IPS-11a (cell line): ENCODE measurements around the gene FARP1.
"Not testable (repeated sequence)": the region's sequence is repeated elsewhere in the genome, so short reads cannot be mapped to it uniquely, and the experiment has no call there.

Source experiments
- H3K4me3 ChIP-seq: one replicate; pipeline ENCODE4 v1.5.1; 2013; ENCODE audit warnings: low read depth, low read length, control low read depth

The FARP1 gene

GRCh38 chr13:98222081-98222554, 79.2 kb downstream of the FARP1 start:
- no peak overlapping the region for H3K4me3 ChIP-seq

GRCh38 chr13:98222816-98223215, 79.9 kb downstream of the FARP1 start:
- no peak overlapping the region for H3K4me3 ChIP-seq

- no peak overlapping the region for H3K4me3 ChIP-seq
Observed at GRCh38 chr13:98223741-98224140, 80.8 kb downstream of the FARP1 start.

DNA sequence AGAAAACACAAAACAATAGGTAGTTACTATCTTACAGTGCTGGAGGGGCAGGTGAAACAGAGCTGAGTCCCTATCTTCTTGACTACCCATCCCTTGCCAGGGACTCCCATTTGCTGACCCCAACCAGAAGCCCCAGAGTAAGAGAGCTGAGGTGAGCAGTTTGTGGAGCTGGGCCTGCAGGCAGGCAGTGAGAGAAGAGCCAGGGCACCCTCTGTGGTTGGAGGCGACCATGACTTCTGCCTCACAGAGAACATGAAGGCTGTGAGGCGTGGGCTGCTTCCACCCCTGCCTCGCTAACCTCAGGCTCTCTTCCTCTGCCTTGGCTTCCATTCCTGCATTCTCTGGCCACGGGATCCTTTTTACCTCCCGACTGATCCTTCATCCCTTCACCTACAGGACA, 81.7 kb downstream of the FARP1 start:
- H3K4me3 ChIP-seq: no peak overlapping the region

DNA sequence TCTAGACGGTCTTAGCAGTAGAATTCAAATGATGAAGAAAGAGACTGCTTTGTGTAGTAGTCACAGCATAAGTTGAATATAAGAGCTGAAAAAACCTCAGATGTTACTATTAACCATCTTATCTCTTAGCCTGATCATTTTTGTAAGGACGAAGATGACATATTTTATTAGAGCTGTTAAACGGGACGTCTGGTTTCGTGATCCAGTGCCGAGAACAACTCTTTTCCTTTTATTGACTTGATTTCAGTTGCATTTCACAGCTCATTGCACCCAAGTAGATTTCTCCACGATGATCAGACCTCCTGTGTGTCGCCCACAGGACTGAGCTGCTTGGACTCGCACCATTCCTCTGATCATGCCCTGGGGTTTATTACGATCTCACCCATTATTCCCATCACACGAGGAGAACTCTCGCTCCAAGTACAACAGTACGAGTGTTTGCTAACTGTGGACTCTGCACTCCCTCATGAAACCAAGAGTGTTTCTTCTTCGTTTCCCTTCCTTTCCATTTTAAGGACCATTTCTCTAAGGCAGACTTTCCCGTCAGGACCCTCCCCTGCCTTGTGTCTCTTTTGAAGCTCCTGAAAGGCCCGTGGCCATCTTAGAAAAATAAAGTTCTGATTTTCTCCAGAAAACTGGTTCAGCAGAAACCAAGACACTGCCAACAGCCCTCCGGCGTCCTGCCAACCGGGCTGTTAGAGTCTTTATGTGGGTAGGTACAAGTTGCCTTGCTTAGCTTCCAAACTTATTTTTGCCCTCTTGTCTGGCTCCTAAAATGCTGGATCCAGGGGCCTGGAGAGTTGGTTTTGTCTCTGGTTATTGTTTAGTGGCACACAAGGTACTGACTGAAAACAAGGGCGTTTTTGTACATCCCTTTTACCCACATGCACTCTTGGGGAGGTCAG, 82.4 kb downstream of the FARP1 start:
- no peak overlapping the region for H3K4me3 ChIP-seq

DNA sequence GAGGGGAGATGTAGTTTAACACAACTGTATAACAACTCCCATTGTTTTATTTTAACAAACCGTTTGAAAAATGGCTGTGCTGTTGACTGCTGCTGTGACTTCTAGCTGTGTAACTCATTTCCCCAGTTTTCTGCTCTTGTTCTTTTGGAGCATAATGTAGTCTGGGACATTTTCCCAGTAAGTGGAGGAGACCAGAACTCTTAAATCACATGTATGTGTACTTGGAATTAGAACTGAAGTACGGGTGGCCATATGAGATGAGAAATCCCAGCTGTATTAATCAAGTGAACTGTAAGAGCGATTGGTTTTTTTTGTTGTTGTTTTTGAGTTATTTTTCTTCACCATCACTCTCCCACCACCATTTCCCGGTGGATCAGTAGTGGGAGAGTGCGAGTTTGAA, 83.6 kb downstream of the FARP1 start:
- no peak overlapping the region for H3K4me3 ChIP-seq

DNA sequence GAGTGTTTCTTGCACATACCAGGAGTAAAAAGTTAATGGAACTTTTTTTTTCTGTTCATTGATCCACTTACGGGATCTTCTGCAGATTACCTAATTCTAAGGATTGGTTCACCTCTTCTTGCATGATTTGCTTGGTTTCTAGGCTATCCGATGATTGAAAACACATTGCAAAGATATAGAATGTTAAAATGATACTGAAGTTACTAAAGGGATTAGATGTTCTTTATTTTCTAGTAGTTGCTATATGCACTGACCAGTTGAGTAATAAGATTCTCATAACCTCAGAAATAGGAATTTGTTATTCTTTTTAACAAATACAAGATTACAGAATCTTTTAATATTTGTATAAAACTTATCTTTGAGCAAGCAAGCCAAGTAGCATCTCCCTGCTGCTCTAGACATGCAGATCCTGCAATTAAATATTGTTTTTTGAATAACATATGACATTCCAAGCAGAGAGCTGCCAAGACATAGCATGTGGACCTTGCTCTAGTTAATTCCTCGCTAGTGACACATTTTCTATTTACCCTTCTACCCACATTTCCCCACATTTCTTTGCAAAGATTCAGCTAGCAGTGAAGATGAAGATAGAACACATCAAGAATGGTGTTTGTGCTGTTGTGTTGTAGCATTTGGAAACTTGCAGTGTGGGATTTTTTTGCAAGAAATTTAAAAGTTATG, 85.9 kb downstream of the FARP1 start:
- no peak overlapping the region for H3K4me3 ChIP-seq

- not testable (repeated sequence) for H3K4me3 ChIP-seq
Observed at GRCh38 chr13:98230762-98231161, 87.9 kb downstream of the FARP1 start.

DNA sequence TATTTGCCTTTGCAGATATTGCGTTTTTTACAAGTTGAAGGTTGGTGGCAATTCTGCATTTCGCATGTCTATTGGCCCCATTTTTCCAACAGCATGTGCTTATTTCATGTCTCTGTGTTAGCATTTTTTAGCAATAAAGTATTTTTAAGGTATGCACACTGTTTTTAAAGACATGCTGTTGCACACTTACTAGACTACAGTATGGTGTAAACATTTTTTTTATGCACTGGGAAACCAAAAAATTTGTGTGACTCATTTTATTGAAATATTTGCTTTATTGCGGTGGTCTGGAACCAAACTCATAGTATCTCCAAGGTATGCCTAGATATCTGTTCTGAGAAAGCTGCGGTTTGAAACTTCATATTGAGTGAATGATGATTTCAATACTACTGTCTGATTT, 89.6 kb downstream of the FARP1 start:
- H3K4me3 ChIP-seq: no peak overlapping the region

DNA sequence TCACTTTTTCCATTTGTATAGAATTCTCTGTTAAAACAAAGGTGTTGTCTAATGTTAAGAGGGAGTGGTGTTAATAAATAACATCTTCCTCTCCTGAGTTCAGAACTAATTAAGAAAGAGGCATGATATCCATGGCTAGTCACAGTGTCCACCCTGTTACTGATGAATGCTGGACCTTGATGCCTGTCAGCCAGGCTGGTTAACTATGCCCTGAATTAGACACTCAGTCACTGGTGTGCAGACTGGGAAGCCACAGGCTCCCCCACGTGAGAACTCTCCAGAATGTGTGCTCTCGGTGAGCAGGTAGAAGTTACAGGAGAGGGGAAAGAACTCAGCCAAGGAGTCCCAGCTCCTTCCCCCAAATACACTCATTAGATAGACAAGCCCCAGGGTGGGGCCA, 90.2 kb downstream of the FARP1 start:
- H3K4me3 ChIP-seq: no peak overlapping the region

GRCh38 chr13:98234348-98234747, 91.5 kb downstream of the FARP1 start:
- H3K4me3 ChIP-seq: no peak overlapping the region

GRCh38 chr13:98236197-98236596, 93.3 kb downstream of the FARP1 start:
- no peak overlapping the region for H3K4me3 ChIP-seq

- no peak overlapping the region for H3K4me3 ChIP-seq
Observed at GRCh38 chr13:98237331-98237730, 94.4 kb downstream of the FARP1 start.

GRCh38 chr13:98239162-98240076, 96.5 kb downstream of the FARP1 start:
- no peak overlapping the region for H3K4me3 ChIP-seq

DNA sequence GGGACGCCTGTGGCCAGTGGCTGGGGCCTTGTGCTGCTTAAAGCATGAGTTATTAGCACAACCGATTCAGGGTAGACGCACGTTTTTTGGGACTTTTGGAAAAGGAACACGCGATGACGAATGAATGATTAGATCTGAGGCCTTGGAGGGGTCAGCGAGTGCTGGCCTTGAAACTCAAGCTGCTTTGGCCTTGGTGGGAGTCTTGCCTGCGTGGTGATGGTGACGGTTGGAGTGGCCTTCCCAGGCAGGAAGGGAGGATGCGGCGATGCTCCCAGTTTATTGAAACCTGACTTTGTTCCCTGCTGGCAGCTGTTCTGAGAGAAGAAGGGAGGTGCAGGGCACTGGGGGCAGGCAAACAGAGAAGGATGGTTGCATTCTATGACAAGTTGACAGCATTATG, 97.2 kb downstream of the FARP1 start:
- no peak overlapping the region for H3K4me3 ChIP-seq

- no peak overlapping the region for H3K4me3 ChIP-seq
Observed at GRCh38 chr13:98240974-98241373, 98.1 kb downstream of the FARP1 start.

DNA sequence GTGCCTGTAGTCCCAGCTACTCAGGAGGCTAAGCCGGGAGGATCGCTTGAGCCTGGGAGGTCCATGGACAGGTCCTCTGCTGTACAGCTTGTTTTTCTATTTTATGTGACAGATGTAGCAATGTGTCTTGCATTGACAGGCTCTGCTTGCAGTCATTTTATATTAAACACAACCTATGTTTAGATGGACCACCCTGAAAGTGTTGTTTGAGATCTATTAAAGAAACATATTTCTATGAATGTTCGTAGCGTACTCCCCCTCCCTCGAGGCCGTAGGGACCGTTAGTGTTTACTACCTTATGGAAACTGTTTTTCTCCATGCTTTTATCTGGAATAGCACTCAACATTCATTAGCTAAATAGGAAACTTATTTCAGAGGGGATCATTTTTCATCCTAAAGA, 99.1 kb downstream of the FARP1 start:
- H3K4me3 ChIP-seq: no peak overlapping the region

DNA sequence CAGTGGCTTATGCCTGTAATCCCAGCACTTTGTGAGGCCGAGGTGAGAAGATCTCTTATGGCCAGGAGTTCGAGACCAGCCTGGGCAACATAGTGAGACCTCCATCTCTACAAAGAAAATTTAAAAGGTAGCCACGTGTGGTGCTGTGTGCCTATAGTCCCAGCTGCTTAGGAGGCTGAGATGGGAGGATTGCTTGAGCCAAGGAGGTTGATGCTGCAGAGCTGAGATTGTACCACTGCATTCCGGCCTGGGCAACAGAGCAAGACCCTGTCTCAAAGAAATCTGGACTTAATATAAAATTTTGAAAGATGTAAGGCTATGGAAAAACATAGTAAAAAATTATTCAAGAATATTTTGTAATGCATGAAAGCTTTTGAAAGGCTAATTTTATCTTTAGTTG, 99.5 kb downstream of the FARP1 start:
- H3K4me3 ChIP-seq: no peak overlapping the region

- H3K4me3 ChIP-seq: no peak overlapping the region
Observed at GRCh38 chr13:98243929-98244272, 101.0 kb downstream of the FARP1 start.

DNA sequence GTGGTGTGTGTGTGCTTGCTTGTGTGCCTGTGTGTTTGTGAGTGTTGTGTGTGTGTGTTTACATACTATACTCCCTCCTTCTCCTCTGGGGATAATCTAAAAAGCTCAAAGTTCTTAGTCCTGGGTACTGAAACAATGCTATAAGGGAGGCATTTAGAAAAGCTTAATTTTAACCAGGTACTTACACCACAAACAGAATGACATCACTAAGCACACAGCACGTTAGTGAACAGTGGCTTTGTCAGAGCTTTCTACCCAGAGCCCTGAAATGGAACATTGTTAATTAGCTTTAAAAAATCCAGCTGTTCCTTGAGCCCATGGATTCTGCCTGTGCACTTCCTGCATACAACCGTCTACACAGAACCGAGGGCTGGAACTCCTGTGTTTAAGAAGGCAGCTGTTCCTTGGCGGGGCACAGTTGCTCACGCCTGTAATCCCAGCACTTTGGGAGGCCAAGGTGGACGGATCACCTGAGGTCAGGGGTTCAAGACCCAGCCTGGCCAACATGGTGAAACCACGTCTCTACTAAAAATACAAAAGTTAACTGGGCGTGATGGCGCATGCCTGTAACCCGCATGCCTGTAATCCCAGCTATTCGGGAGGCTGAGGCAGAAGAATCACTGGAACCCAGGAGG, 103.8 kb downstream of the FARP1 start:
- no peak overlapping the region for H3K4me3 ChIP-seq

- H3K4me3 ChIP-seq: no peak overlapping the region
Observed at GRCh38 chr13:98251708-98252107, 108.8 kb downstream of the FARP1 start.
